K562 treated with DMSO at 1 percent for 12 hours (cell line): ENCODE data around the gene GART. TPM values are rescaled to one million over a fixed set of nuclear protein-coding genes. Genes with fewer than 3 reads are reported as not detected.

Experiments
- total RNA-seq: library from RNA; unstranded; fragments of 300-600 nt; gene quantifications from 2 replicates; pipeline ENCODE4 v1.2.3, GENCODE V29; 2022; ENCODE audit not compliant: insufficient read depth

GART gene
- total RNA-seq, result 41.7 and 92.8 TPM in 2 replicates

DNA sequence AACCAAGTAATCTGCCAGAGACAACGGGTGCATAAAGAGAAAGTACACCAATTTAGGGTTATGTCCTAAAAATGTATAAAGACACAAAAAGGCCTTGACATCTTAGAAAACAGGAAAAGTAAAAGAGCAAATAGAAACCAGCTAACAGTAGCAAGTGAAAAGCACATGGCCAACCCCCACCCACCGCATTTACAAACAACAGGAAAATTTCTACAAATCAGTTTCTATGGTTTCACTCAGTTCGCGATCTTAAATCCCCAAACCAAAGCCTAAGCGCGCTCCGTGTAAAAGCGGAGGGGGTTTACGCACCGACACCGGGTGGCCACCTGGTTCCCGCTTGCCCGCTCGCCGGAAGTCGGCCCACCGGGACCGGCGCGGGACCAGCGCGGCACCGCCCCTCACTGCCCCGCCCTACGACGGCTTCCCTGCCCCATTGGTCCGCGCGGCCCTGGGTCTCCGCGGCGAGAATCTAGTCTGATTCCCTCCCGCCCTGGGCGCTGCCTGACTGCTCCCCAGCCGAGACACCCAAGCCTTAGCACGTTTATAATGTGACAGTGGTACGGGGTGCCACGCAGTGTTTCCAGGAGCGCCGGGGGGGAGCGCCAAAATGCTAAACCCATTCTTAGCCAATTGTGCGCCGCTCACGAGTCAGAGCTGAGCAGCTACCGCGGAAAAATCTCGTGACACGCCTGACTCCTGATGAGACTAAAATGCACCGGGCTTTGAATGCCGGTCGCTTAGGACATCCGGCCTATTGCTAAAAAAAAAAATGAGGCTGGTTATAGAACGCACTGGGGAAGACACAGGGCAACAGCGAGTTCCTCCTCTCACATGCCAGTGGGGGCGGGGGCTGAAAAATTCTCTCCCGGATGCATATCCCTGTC is at the start of gene GART:
TSS of gene GART (minus strand) at position 362 of the 884 bp plus-strand sequence. CDS start 2,802 bp downstream, outside the sequence.

DNA sequence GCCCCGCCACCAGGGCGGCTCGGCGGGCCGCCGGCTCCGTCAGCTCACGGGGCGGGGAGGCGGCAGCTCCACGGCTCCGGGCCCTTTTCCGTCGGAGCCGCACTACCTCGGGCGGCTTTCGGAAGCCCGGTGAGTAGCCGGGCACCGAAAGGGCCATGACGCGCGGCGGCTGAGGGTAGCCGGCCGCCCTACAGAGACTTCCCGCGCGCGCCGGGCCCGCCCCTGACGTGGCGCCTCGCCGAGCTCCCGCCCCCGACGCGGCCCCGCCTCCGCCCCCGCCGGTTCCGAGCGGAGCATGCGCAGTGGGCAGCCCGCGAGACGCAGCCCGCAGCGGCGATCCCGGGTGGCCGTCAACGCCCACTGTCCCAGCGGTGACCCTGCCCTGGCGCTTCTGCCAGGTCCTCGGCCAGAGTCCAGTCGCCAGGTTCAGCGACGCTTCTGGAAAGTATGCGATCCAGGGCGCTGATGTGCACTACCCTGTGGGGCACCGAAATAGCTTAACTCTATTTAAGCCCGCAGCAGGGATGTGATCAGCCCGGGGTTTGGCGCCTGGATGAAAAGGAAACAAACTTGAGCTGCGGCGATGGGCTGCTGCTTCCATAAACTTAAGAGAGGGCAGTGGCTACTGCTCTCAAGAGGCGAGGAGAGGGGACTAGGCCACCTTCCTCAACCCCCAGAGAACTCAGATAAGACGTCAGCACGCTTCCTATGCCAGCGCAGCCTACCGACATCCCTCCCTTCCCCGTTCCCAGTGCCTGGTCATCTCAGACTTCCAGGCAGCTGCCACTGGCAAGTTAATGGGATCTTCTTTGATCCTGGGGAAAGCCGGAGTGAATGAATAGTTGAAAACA is 46.8 kb upstream of the GART start, which contains the start of gene DONSON:
TSS of gene DONSON (minus strand) at position 200 of the 851 bp plus-strand sequence. CDS start at position 157, 43 bp downstream.

DNA sequence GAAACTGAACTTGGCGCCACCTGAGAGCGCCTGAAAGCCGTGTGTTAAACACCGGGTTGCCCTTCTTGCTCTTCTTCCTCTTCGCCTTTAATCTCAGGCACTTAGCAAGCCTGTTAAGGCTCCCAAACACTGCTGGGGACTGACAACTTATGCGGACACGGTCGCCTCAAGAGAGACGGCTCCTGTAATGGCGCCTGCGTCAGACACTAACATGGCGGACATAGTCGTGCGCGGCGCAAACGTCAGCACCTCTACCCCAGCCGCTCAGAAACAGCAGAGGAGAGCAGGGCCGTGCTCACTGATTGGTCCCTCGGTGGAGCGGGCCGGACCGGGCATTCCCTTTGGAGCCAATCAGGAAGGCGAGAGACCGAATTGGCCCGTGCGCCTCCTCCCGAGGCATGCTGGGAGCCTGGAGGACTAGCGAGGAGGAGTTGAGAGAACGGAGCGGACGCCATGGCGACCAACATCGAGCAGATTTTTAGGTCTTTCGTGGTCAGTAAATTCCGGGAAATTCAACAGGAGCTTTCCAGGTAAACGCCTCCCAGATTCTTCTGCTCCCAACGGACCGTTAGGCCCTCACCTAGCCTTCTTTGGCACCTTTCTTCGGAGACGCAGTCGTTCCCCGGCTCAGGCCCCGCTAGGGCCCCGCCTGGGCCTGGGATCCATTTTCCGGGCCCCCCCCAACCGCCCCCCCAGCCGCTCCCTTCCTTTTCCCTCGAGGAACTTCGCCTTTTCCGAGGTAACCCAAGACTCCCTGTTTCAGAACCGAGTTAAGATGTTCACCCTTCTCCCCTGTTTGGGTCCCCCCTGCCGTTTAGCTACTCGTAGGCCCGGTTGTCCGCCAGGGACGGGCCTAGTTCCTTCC is 955 bp upstream of the GART start, which contains the start of gene SON:
TSS of gene SON (plus strand) at position 399 of the 865 bp plus-strand sequence. CDS start at position 454, 55 bp downstream.

DNA sequence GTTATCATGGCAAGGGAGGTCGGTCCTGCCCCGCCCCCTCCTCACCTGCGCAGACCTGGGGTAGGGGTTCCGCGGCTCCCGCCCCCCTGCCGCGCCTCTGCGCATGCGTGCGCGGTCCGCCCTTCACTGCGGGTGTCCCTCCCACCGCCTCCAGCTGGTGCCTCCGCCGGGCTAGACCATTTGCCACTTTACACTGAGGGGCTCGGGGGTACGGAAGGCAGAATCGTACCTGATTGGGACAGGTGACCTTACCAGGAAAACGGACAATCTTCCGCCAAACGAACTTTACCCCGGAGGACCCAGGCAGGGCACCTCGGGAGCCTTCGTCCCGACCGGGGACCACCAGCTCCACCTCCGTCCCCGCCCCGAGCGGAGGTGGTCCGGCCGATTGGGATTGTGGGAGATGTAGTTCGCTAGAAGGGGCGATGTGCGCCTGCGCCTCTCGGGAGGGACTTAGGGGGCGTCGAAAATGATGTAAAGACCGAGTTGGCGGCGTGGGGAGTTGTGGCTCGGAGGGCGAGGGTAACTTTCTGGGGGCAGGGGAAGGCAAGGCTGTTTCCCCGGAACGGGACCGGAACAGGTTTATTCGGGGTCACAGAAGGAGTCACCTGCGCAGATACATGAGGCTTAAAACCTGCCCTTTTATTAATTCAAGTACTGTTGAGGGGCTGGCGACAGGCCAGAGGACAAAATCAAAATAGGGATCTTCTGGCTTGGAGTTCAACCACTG is 50.4 kb downstream of the GART start, which contains the start of gene DNAJC28:
TSS of gene DNAJC28 (minus strand) at position 344 of the 730 bp plus-strand sequence. CDS start 2,323 bp downstream, outside the sequence.

GRCh38 chr21:33479679-33480480 is 62.0 kb downstream of the GART start, which contains the start of gene TMEM50B:
TMEM50B (minus strand) TSS chr21:33479974; CDS start chr21:33468885, 11,089 bp downstream.

Other genes with a start within 250 kb of the GART start
- 17.4 and 36.9 TPM in 2 replicates for gene IFNAR1, start 217.1 kb downstream of the GART start, total RNA-seq
- 24.0 and 41.3 TPM in 2 replicates for gene IFNGR2, start 138.7 kb downstream of the GART start, total RNA-seq
- 15.7 and 30.7 TPM in 2 replicates for gene TMEM50B, start 62.1 kb downstream of the GART start, total RNA-seq
- 0.84 and 1.4 TPM in 2 replicates for gene DNAJC28, start 50.4 kb downstream of the GART start, total RNA-seq
- gene SON, start 921 bp upstream of the GART start, total RNA-seq, result 63.1 and 181 TPM in 2 replicates
- gene DONSON, start 46.6 kb upstream of the GART start, total RNA-seq, result 32.4 and 69.0 TPM in 2 replicates
- gene CRYZL1, start 99.6 kb upstream of the GART start, total RNA-seq, result 24.8 and 34.0 TPM in 2 replicates
- 3.7 and 9.7 TPM in 2 replicates for gene ITSN1, start 100.4 kb upstream of the GART start, total RNA-seq